Fibroblast of pulmonary artery (primary cell): ENCODE measurements around the gene MAGI2.

Experiments
- DNase-seq: peaks from one replicate; pipeline ENCODE4 v3.0.0-alpha.2; 2010; ENCODE audit warnings: low read depth
- H3K4me3 ChIP-seq: replicated peaks from 2 replicates; pipeline ENCODE4 v1.5.1; 2011; ENCODE audit warnings: low read depth, mild to moderate bottlenecking, control low read depth, low read length, moderate library complexity
- TF ChIP-seq, protein P1 (sequence below): IDR thresholded peaks from 2 replicates; pipeline ENCODE4 v1.5.1; 2011; ENCODE audit warnings: mild to moderate bottlenecking, control low read depth, low read length, inconsistent platforms; ENCODE audit errors: missing control alignments

MAGI2 gene

GRCh38 chr7:79410345-79410744, 43.1 kb downstream of the MAGI2 start:
- TF ChIP-seq, protein P1, sequence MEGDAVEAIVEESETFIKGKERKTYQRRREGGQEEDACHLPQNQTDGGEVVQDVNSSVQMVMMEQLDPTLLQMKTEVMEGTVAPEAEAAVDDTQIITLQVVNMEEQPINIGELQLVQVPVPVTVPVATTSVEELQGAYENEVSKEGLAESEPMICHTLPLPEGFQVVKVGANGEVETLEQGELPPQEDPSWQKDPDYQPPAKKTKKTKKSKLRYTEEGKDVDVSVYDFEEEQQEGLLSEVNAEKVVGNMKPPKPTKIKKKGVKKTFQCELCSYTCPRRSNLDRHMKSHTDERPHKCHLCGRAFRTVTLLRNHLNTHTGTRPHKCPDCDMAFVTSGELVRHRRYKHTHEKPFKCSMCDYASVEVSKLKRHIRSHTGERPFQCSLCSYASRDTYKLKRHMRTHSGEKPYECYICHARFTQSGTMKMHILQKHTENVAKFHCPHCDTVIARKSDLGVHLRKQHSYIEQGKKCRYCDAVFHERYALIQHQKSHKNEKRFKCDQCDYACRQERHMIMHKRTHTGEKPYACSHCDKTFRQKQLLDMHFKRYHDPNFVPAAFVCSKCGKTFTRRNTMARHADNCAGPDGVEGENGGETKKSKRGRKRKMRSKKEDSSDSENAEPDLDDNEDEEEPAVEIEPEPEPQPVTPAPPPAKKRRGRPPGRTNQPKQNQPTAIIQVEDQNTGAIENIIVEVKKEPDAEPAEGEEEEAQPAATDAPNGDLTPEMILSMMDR = no peak
- no peak for DNase-seq
- no peak overlapping the region for H3K4me3 ChIP-seq

GRCh38 chr7:79407351-79407750, 46.1 kb downstream of the MAGI2 start:
- H3K4me3 ChIP-seq = no peak overlapping the region
- DNase-seq = no peak
- TF ChIP-seq, protein P1 = no peak

GRCh38 chr7:79406371-79406770, 47.1 kb downstream of the MAGI2 start:
- TF ChIP-seq, protein P1 = no peak
- DNase-seq = no peak

DNA sequence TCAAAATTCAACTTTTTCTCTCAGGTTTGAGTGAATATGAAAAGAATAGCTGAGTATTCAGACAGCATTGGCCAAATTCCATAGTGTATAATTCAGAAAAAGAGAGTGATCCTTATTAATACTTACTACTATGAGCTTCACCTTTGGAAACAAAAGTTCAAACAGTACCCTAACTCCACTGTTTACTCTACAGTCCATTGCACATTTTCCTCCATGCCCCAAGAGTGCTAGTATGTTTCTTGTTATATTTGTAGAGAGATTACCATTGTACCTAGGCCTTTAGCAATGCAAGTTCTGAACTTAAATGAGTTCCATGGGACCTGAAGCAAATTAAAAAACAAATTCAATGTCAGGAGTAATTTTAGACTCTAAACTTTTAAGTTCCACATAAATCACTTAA, 48.1 kb downstream of the MAGI2 start:
- TF ChIP-seq, protein P1 = no peak
- no peak overlapping the region for H3K4me3 ChIP-seq
- no peak for DNase-seq

More at GRCh38 chr7:79406371-79406770, 47.1 kb downstream of the MAGI2 start:
- H3K4me3 ChIP-seq = no peak overlapping the region

- TF ChIP-seq, protein P1 = no peak
- no peak for DNase-seq
- H3K4me3 ChIP-seq = no peak overlapping the region
Measured at GRCh38 chr7:79403879-79404278, 49.6 kb downstream of the MAGI2 start.

DNA sequence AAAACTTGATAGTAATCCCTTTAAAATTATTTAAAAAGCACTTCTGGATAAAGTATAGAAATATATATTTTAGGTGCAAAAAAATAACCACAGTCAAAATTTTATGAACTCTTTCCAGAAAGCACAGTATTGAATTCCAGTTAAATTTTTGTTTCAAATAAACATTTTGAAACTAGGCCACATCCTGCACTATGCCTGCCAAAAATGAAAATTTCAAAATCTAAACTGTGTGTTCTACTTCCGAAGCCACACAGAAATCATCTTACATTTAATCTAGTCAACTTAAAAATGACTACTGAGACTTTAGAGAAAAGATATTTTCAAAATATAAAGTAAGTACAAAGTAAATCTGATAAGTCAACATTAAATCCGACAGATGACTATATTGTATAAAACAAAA, 50.0 kb downstream of the MAGI2 start:
- DNase-seq = peak; percentile 53
- TF ChIP-seq, protein P1 = no peak
- no peak overlapping the region for H3K4me3 ChIP-seq

DNA sequence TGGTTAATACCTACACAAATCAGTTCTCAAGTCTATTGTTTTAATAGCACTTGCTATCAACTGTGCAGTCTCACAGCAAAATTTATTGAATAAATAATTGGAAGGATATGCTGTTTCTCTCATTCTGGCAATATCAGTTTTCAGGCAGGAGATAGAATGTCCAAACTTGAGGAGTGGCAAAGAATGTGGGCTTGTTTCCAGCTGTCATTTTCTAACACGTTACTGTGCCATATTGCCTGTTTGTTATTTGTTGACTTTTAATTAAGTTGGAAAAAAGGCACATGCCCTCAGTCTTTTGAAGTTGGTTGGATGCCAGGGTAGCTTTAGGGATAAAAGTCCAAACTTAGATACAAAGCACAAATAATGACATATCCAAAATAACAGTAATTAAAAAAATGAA, 52.2 kb downstream of the MAGI2 start:
- no peak overlapping the region for H3K4me3 ChIP-seq
- TF ChIP-seq, protein P1 = no peak
- DNase-seq = no peak
